HEK293 (cell line): ENCODE results near the gene FZD10.

ENCODE experiments used
- CTCF ChIP-seq: fragments of 450-650 bp; formaldehyde crosslinking; IDR thresholded peaks from 2 replicates; pipeline ENCODE4 v1.5.1; 2016; ENCODE audit warnings: missing biosample characterization, missing genetic modification characterization
- TF ChIP-seq, protein P1 (sequence below): fragments of 450-650 bp; IDR thresholded peaks from 2 replicates; pipeline ENCODE4 v1.5.1; 2018; ENCODE audit warnings: missing biosample characterization, missing genetic modification characterization

- no peak for TF ChIP-seq CTCF (tag by site-specific recombination)
- TF ChIP-seq, protein P1, sequence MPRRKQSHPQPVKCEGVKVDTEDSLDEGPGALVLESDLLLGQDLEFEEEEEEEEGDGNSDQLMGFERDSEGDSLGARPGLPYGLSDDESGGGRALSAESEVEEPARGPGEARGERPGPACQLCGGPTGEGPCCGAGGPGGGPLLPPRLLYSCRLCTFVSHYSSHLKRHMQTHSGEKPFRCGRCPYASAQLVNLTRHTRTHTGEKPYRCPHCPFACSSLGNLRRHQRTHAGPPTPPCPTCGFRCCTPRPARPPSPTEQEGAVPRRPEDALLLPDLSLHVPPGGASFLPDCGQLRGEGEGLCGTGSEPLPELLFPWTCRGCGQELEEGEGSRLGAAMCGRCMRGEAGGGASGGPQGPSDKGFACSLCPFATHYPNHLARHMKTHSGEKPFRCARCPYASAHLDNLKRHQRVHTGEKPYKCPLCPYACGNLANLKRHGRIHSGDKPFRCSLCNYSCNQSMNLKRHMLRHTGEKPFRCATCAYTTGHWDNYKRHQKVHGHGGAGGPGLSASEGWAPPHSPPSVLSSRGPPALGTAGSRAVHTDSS, result no peak
Observed at GRCh38 chr12:130196827-130197226, 34.6 kb downstream of the FZD10 start.
